Measurements from ENCODE around the gene JADE1. TPM values are rescaled to one million over a fixed set of nuclear protein-coding genes. Genes with fewer than 3 reads are reported as not detected.

JADE1 gene
- total and polyA plus RNA-seq, 2 of the 4 experiments (the other 2 are of a cell fraction): 13.8 to 32.6 TPM

GRCh38 chr4:128865132-128865531 lies 55.6 kb downstream of the JADE1 start:
- no peak overlapping the region for H3K56ac ChIP-seq (ENCODE audit: extremely low read depth, insufficient read depth, low read length)
- no peak for ATAC-seq (ENCODE audit: low read depth)
- intact Hi-C loops (cut with micrococcal nuclease): no loop called here
- H3K27ac ChIP-seq (ENCODE audit: insufficient read depth, low read length): no peak overlapping the region
- in situ Hi-C loops (cut with MboI; ENCODE audit: low sequenced_read_pairs): loop anchor here (10.0 kb wide), 3 partner anchors 290 to 670 kb away; partner anchors contain the start of gene PGRMC2
- peak overlapping the region; percentile 20; the same call in 1 of the 2 replicates for H2AK5ac ChIP-seq (ENCODE audit: low read depth, low read length)
- H2AFZ ChIP-seq (replicated peaks; ENCODE audit: low read length, poor library complexity): no peak overlapping the region
- WGBS, 2 experiments (ENCODE audit: extremely low coverage in 2 of 2, insufficient read length in 1 of 2): 91% methylated on average over 1 of the region's 2 CpGs; no CpG with 5 or more reads in 1 of the 2 experiments
- peaks cover 25% of the 10 kb centered on the region for H3K9me1 ChIP-seq (ENCODE audit: insufficient read depth, low read length)
- H3K4ac ChIP-seq (ENCODE audit: low read depth, low read length): no peak overlapping the region
- H4K8ac ChIP-seq (ENCODE audit: low read depth in 2 of 2, low read length in 2 of 2): 0 out of 4 replicates have a peak overlapping the region, but pooled peaks of 1 of the 2 experiments have one; percentile 22
- dilution Hi-C loops (cut with HindIII; ENCODE audit: low sequenced_read_pairs, unreplicated experiment): no loop called here
- H3K9me3 ChIP-seq (ENCODE audit: control insufficient read depth, insufficient read depth, low read length): no peaks in the 10 kb centered on the region
- no TSS peak for BruUV-seq (replicated peaks)
- no peak overlapping the region for H3K9ac ChIP-seq (ENCODE audit: low read depth, low read length)
- H3K23ac ChIP-seq (ENCODE audit: low read depth, low read length): no peak overlapping the region
- H2AK9ac ChIP-seq (replicated peaks; ENCODE audit: low read depth, low read length, poor library complexity): no peak overlapping the region
- H2BK20ac ChIP-seq (ENCODE audit: low read depth, low read length): no peak overlapping the region
- no peak for DNase-seq
- H3K18ac ChIP-seq (ENCODE audit: low read depth, low read length): no peak overlapping the region
- ChIA-PET POLR2A (ENCODE audit: unreplicated experiment) (no interaction called here), CTCF (no interaction called here)
- H3K27me3 ChIP-seq (ENCODE audit: control insufficient read depth, insufficient read depth, low read length): no peaks in the 10 kb centered on the region
- H2BK15ac ChIP-seq (ENCODE audit: low read depth, low read length): peak overlapping the region; percentile 1; the same call in 1 of the 3 replicates
- peaks cover 43% of the 10 kb centered on the region for H3K36me3 ChIP-seq (ENCODE audit: control insufficient read depth, insufficient read depth, low read length)
- no peak overlapping the region for H3K14ac ChIP-seq (replicated peaks; ENCODE audit: low read depth, low read length)
- H4K5ac ChIP-seq (ENCODE audit: low read depth, low read length): peak overlapping the region; percentile 25; the same call in 1 of the 2 replicates
- peaks cover 46 to 73% of the 10 kb centered on the region in 2 experiments for H3K79me1 ChIP-seq (ENCODE audit: low read depth in 1 of 2, low read length in 2 of 2)
- no peak overlapping the region for H4K91ac ChIP-seq (ENCODE audit: insufficient read depth, low read depth, low read length)
- H3K4me2 ChIP-seq (ENCODE audit: low read depth, low read length): no peak overlapping the region
- peaks cover 20% of the 10 kb centered on the region for H3K4me1 ChIP-seq (ENCODE audit: control insufficient read depth, insufficient read depth, low read length)
- no peak overlapping the region for H3K4me3 ChIP-seq (ENCODE audit: insufficient read depth, low read depth, low read length)
- H4K20me1 ChIP-seq (ENCODE audit: insufficient read depth, low read length): 0 out of 2 replicates have a peak, but pooled peaks cover under 1% of the 10 kb centered on the region
- no peak for TF ChIP-seq BHLHE40 (IDR thresholded peaks at IDR 0.05; ENCODE audit: low read depth, low read length)
- no peak for TF ChIP-seq RFX5 (IDR thresholded peaks at IDR 0.05; ENCODE audit: low read depth, low read length)
- H2BK120ac ChIP-seq (ENCODE audit: low read depth, low read length): no peak overlapping the region
- no peak overlapping the region for H2BK5ac ChIP-seq (ENCODE audit: low read depth, low read length, poor library complexity, severe bottlenecking)
